H9 (cell line): Measurements from ENCODE around the gene NALCN. TPM values are rescaled to one million over a fixed set of nuclear protein-coding genes. Genes with fewer than 3 reads are reported as not detected.

ENCODE experiments used
- DNase-seq: peaks from one replicate; pipeline ENCODE4 v3.0.0-alpha.2; 2017
- H2AFZ ChIP-seq: one replicate; pipeline ENCODE4 v1.6.1; 2013; ENCODE audit warnings: mild to moderate bottlenecking, low read length, control low read depth, moderate library complexity
- H2AK5ac ChIP-seq: 2 replicates; pipeline ENCODE4 v1.6.1; 2013; ENCODE audit warnings: low read length, control low read depth, mixed read lengths; ENCODE audit not compliant: insufficient read length
- H2BK120ac ChIP-seq: one replicate; pipeline ENCODE4 v1.6.1; 2013; ENCODE audit warnings: low read depth, mild to moderate bottlenecking, low read length, control low read depth, inconsistent platforms; ENCODE audit not compliant: poor library complexity, severe bottlenecking
- H2BK12ac ChIP-seq: 2 replicates; pipeline ENCODE4 v1.6.1; 2013; ENCODE audit warnings: low read length, control low read depth, mixed read lengths, low read depth; ENCODE audit not compliant: insufficient read length
- H2BK15ac ChIP-seq: 2 replicates; pipeline ENCODE4 v1.6.1; 2013; ENCODE audit warnings: low read depth, low read length, control low read depth
- H2BK20ac ChIP-seq: one replicate; pipeline ENCODE4 v1.6.1; 2013; ENCODE audit warnings: low read depth, mild to moderate bottlenecking, low read length, control low read depth, inconsistent platforms; ENCODE audit not compliant: poor library complexity, severe bottlenecking
- H2BK5ac ChIP-seq: 2 replicates; pipeline ENCODE4 v1.6.1; 2013; ENCODE audit warnings: low read length, control low read depth, mixed read lengths; ENCODE audit not compliant: insufficient read length
- H3K14ac ChIP-seq: 2 replicates; pipeline ENCODE4 v1.6.1; 2013; ENCODE audit warnings: low read length, control low read depth; ENCODE audit not compliant: insufficient read depth
- H3K18ac ChIP-seq: 2 replicates; pipeline ENCODE4 v1.6.1; 2013; ENCODE audit warnings: low read depth, mild to moderate bottlenecking, mixed read lengths, low read length, control low read depth; ENCODE audit not compliant: insufficient read length
- H3K23ac ChIP-seq: 2 replicates; pipeline ENCODE4 v1.6.1; 2013; ENCODE audit warnings: low read length, control low read depth, mixed read lengths, low read depth; ENCODE audit not compliant: insufficient read length
- H3K23me2 ChIP-seq: 2 replicates; pipeline ENCODE4 v1.6.1; 2013; ENCODE audit warnings: low read depth, mild to moderate bottlenecking, mixed read lengths, low read length, control low read depth; ENCODE audit not compliant: insufficient read length, poor library complexity, severe bottlenecking
- H3K27ac ChIP-seq: 2 replicates; pipeline ENCODE4 v1.5.1; 2013; ENCODE audit warnings: low read length, control low read depth, mixed read lengths, low read depth; ENCODE audit not compliant: insufficient read length
- H3K27me3 ChIP-seq: 2 replicates; pipeline ENCODE4 v1.6.1; 2013; ENCODE audit warnings: low read length, control low read depth, inconsistent platforms; ENCODE audit not compliant: insufficient read depth
- H3K4ac ChIP-seq: 2 replicates; pipeline ENCODE4 v1.6.1; 2013; ENCODE audit warnings: low read depth, mild to moderate bottlenecking, control low read depth, inconsistent platforms, low read length, moderate library complexity
- H3K4me1 ChIP-seq: 2 replicates; pipeline ENCODE4 v1.6.1; 2013; ENCODE audit warnings: low read length, control low read depth, inconsistent platforms; ENCODE audit not compliant: insufficient read depth
- H3K4me2 ChIP-seq: 2 replicates; pipeline ENCODE4 v1.6.1; 2013; ENCODE audit warnings: low read length, control low read depth, mixed read lengths; ENCODE audit not compliant: insufficient read length, insufficient read depth
- H3K56ac ChIP-seq: 2 replicates; pipeline ENCODE4 v1.6.1; 2013; ENCODE audit warnings: low read depth, mild to moderate bottlenecking, mixed read lengths, low read length, control low read depth; ENCODE audit not compliant: insufficient read length
- H3K79me1 ChIP-seq: 2 replicates; pipeline ENCODE4 v1.6.1; 2013; ENCODE audit warnings: low read depth, mild to moderate bottlenecking, moderate library complexity, low read length, control low read depth, inconsistent platforms; ENCODE audit not compliant: insufficient read depth, poor library complexity, severe bottlenecking
- H3K79me2 ChIP-seq: 2 replicates; pipeline ENCODE4 v1.6.1; 2013; ENCODE audit warnings: low read length, control low read depth, inconsistent platforms; ENCODE audit not compliant: insufficient read depth
- H3K9ac ChIP-seq: 2 replicates; pipeline ENCODE4 v1.6.1; 2013; ENCODE audit warnings: low read length, control low read depth, mixed read lengths; ENCODE audit not compliant: insufficient read length; ENCODE audit errors: extremely low read depth
- H3K9me3 ChIP-seq: one replicate; pipeline ENCODE4 v1.6.1; 2013; ENCODE audit warnings: low read depth, low read length, inconsistent platforms; ENCODE audit not compliant: control insufficient read depth
- H3T11ph ChIP-seq: one replicate; pipeline ENCODE4 v1.6.1; 2013; ENCODE audit warnings: mild to moderate bottlenecking, low read length, control low read depth, inconsistent platforms
- H4K20me1 ChIP-seq: one replicate; pipeline ENCODE4 v1.6.1; 2013; ENCODE audit not compliant: control insufficient read depth, insufficient read length, insufficient read depth
- H4K5ac ChIP-seq: 2 replicates; pipeline ENCODE4 v1.6.1; 2013; ENCODE audit warnings: low read depth, mild to moderate bottlenecking, mixed read lengths, low read length, control low read depth; ENCODE audit not compliant: insufficient read length
- H4K8ac ChIP-seq: replicated peaks from 2 replicates; pipeline ENCODE4 v1.6.1; 2013; ENCODE audit warnings: low read length, control low read depth, mixed read lengths, low read depth; ENCODE audit not compliant: insufficient read length
- H4K91ac ChIP-seq: 2 replicates; pipeline ENCODE4 v1.6.1; 2013; ENCODE audit warnings: low read depth, mild to moderate bottlenecking, moderate library complexity, mixed read lengths, low read length, control low read depth; ENCODE audit not compliant: insufficient read length
- H3K27ac Mint-ChIP-seq, 3 experiments: 2 replicates in 2 of 3; 3 replicates in 1 of 3; pipeline ENCODE4 v1.8.0; 2020 to 2021; ENCODE audit warnings: mixed read lengths in 3 of 3, mild to moderate bottlenecking in 1 of 3, moderate library complexity in 1 of 3
- H3K27me3 Mint-ChIP-seq: 2 replicates; pipeline ENCODE4 v1.8.0; 2021; ENCODE audit warnings: low read depth, mild to moderate bottlenecking, moderate library complexity, mixed read lengths
- H3K36me3 Mint-ChIP-seq, 3 experiments: 2 replicates in 2 of 3; 3 replicates in 1 of 3; pipeline ENCODE4 v1.8.0; 2020 to 2021; ENCODE audit warnings: low read depth in 3 of 3, mixed read lengths in 3 of 3; ENCODE audit not compliant: insufficient read depth in 1 of 3
- H3K4me1 Mint-ChIP-seq, 2 experiments: 2 replicates each; pipeline ENCODE4 v1.8.0; 2020; ENCODE audit warnings: mixed read lengths in 2 of 2
- H3K4me3 Mint-ChIP-seq, 2 experiments: 2 replicates in 1 of 2; 3 replicates in 1 of 2; pipeline ENCODE4 v1.8.0; 2020 to 2021; ENCODE audit warnings: mild to moderate bottlenecking in 2 of 2, mixed read lengths in 2 of 2, moderate library complexity in 1 of 2
- H3K9me3 Mint-ChIP-seq, 2 experiments: 2 replicates in 1 of 2; 3 replicates in 1 of 2; pipeline ENCODE4 v1.8.0; 2020; ENCODE audit warnings: mild to moderate bottlenecking in 2 of 2, mixed read lengths in 2 of 2, moderate library complexity in 1 of 2
- WGBS: extraction: QIAGEN DNeasy Blood & Tissue Kit; methylation state at CpG from one replicate; pipeline ENCODE4 v1.1.7; 2013; ENCODE audit warnings: missing lambda C conversion rate, low lambda C conversion rate, mixed read lengths; ENCODE audit not compliant: insufficient read length; ENCODE audit errors: extremely low coverage; 5-methylcytosine and 5-hydroxymethylcytosine counted together
- total RNA-seq: library from RNA; stranded (reverse); gene quantifications from 2 replicates; pipeline ENCODE4 v1.2.1, GENCODE V29; 2021
- TF ChIP-seq, protein P1 (sequence below): fragments of 200-600 bp; sonication (generic); conservative IDR thresholded peaks from 3 replicates; pipeline ENCODE4 v1.8.0; 2021; ENCODE audit warnings: antibody characterized with exemption, mild to moderate bottlenecking

Gene NALCN
- total RNA-seq, 1 experiment from 2014 or later, result 0.09 TPM

DNA sequence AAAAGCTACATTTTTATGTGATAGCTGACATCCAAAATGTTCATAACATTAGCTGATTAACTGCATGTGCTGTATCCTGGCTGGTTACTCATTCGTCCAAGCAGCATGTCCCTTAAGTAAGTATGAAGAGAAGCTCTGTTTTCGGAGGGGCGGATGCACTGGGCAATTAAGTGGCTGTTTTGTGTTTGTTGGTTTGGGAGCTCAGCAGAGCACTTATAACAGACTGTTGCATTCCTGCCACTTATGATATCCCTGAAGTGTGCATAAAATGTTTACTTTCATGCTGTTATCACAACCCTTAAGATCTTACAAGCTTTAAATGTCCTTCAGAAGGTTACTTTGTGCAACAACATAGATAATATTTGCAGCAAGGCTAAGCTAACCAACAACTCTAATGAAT, 264.1 kb downstream of the NALCN start:
- no peaks in the 10 kb centered on the region for H3K79me1 ChIP-seq
- H3K27me3 ChIP-seq, result no peaks in the 10 kb centered on the region
- no peaks in the 10 kb centered on the region for H3K79me2 ChIP-seq
- TF ChIP-seq, protein P1, sequence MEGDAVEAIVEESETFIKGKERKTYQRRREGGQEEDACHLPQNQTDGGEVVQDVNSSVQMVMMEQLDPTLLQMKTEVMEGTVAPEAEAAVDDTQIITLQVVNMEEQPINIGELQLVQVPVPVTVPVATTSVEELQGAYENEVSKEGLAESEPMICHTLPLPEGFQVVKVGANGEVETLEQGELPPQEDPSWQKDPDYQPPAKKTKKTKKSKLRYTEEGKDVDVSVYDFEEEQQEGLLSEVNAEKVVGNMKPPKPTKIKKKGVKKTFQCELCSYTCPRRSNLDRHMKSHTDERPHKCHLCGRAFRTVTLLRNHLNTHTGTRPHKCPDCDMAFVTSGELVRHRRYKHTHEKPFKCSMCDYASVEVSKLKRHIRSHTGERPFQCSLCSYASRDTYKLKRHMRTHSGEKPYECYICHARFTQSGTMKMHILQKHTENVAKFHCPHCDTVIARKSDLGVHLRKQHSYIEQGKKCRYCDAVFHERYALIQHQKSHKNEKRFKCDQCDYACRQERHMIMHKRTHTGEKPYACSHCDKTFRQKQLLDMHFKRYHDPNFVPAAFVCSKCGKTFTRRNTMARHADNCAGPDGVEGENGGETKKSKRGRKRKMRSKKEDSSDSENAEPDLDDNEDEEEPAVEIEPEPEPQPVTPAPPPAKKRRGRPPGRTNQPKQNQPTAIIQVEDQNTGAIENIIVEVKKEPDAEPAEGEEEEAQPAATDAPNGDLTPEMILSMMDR, result no peak
- H4K5ac ChIP-seq, result no peak overlapping the region
- no peak overlapping the region for H3K27ac Mint-ChIP-seq
- peaks cover 7 to 11% of the 10 kb centered on the region in 2 experiments for H3K4me1 Mint-ChIP-seq
- H3K23me2 ChIP-seq, result no peaks in the 10 kb centered on the region
- H3K4ac ChIP-seq, result no peak overlapping the region
- no peak overlapping the region for H3K4me2 ChIP-seq
- no peak overlapping the region for H2BK15ac ChIP-seq
- H2BK20ac ChIP-seq, result no peak overlapping the region
- H2BK120ac ChIP-seq, result no peak overlapping the region
- no peak overlapping the region for H4K8ac ChIP-seq
- H3T11ph ChIP-seq, result no peak overlapping the region
- no peak for DNase-seq
- H3K36me3 Mint-ChIP-seq, result no peaks in the 10 kb centered on the region
- H3K23ac ChIP-seq, result no peak overlapping the region
- H3K9me3 ChIP-seq, result no peaks in the 10 kb centered on the region
- no peaks in the 10 kb centered on the region for H4K20me1 ChIP-seq
- H3K27me3 Mint-ChIP-seq, result no peaks in the 10 kb centered on the region
- no peak overlapping the region for H3K4me3 Mint-ChIP-seq
- no peak overlapping the region for H4K91ac ChIP-seq
- H3K18ac ChIP-seq, result no peak overlapping the region
- H3K14ac ChIP-seq, result no peak overlapping the region
- H2BK12ac ChIP-seq, result no peak overlapping the region
- no peak overlapping the region for H3K9ac ChIP-seq
- no peak overlapping the region for H2BK5ac ChIP-seq
- H2AFZ ChIP-seq, result no peak overlapping the region
- no peak overlapping the region for H3K27ac ChIP-seq
- WGBS, result no CpG with 5 or more reads among the region's 3 CpGs
- no peak overlapping the region for H2AK5ac ChIP-seq
- no peak overlapping the region for H3K56ac ChIP-seq
- H3K4me1 ChIP-seq, result peaks cover 2% of the 10 kb centered on the region; the same call in 1 of the 2 replicates
- H3K9me3 Mint-ChIP-seq, result peaks cover 0 to 3% of the 10 kb centered on the region in 2 experiments; a peak in 2 of 5 replicates
